H9 (cell line): ENCODE results near the gene TENM4. TPM values are rescaled to one million over a fixed set of nuclear protein-coding genes. Genes with fewer than 3 reads are reported as not detected.

Source experiments
- DNase-seq: peaks from one replicate; pipeline ENCODE4 v3.0.0-alpha.2; 2017
- H2AFZ ChIP-seq: one replicate; pipeline ENCODE4 v1.6.1; 2013; ENCODE audit warnings: mild to moderate bottlenecking, low read length, control low read depth, moderate library complexity
- H2AK5ac ChIP-seq: 2 replicates; pipeline ENCODE4 v1.6.1; 2013; ENCODE audit warnings: low read length, control low read depth, mixed read lengths; ENCODE audit not compliant: insufficient read length
- H2BK120ac ChIP-seq: one replicate; pipeline ENCODE4 v1.6.1; 2013; ENCODE audit warnings: low read depth, mild to moderate bottlenecking, low read length, control low read depth, inconsistent platforms; ENCODE audit not compliant: poor library complexity, severe bottlenecking
- H2BK12ac ChIP-seq: 2 replicates; pipeline ENCODE4 v1.6.1; 2013; ENCODE audit warnings: low read length, control low read depth, mixed read lengths, low read depth; ENCODE audit not compliant: insufficient read length
- H2BK15ac ChIP-seq: 2 replicates; pipeline ENCODE4 v1.6.1; 2013; ENCODE audit warnings: low read depth, low read length, control low read depth
- H2BK20ac ChIP-seq: one replicate; pipeline ENCODE4 v1.6.1; 2013; ENCODE audit warnings: low read depth, mild to moderate bottlenecking, low read length, control low read depth, inconsistent platforms; ENCODE audit not compliant: poor library complexity, severe bottlenecking
- H2BK5ac ChIP-seq: 2 replicates; pipeline ENCODE4 v1.6.1; 2013; ENCODE audit warnings: low read length, control low read depth, mixed read lengths; ENCODE audit not compliant: insufficient read length
- H3K14ac ChIP-seq: 2 replicates; pipeline ENCODE4 v1.6.1; 2013; ENCODE audit warnings: low read length, control low read depth; ENCODE audit not compliant: insufficient read depth
- H3K18ac ChIP-seq: 2 replicates; pipeline ENCODE4 v1.6.1; 2013; ENCODE audit warnings: low read depth, mild to moderate bottlenecking, mixed read lengths, low read length, control low read depth; ENCODE audit not compliant: insufficient read length
- H3K23ac ChIP-seq: 2 replicates; pipeline ENCODE4 v1.6.1; 2013; ENCODE audit warnings: low read length, control low read depth, mixed read lengths, low read depth; ENCODE audit not compliant: insufficient read length
- H3K23me2 ChIP-seq: 2 replicates; pipeline ENCODE4 v1.6.1; 2013; ENCODE audit warnings: low read depth, mild to moderate bottlenecking, mixed read lengths, low read length, control low read depth; ENCODE audit not compliant: insufficient read length, poor library complexity, severe bottlenecking
- H3K27ac ChIP-seq: 2 replicates; pipeline ENCODE4 v1.5.1; 2013; ENCODE audit warnings: low read length, control low read depth, mixed read lengths, low read depth; ENCODE audit not compliant: insufficient read length
- H3K27me3 ChIP-seq: 2 replicates; pipeline ENCODE4 v1.6.1; 2013; ENCODE audit warnings: low read length, control low read depth, inconsistent platforms; ENCODE audit not compliant: insufficient read depth
- H3K4ac ChIP-seq: 2 replicates; pipeline ENCODE4 v1.6.1; 2013; ENCODE audit warnings: low read depth, mild to moderate bottlenecking, control low read depth, inconsistent platforms, low read length, moderate library complexity
- H3K4me1 ChIP-seq: 2 replicates; pipeline ENCODE4 v1.6.1; 2013; ENCODE audit warnings: low read length, control low read depth, inconsistent platforms; ENCODE audit not compliant: insufficient read depth
- H3K4me2 ChIP-seq: 2 replicates; pipeline ENCODE4 v1.6.1; 2013; ENCODE audit warnings: low read length, control low read depth, mixed read lengths; ENCODE audit not compliant: insufficient read length, insufficient read depth
- H3K56ac ChIP-seq: 2 replicates; pipeline ENCODE4 v1.6.1; 2013; ENCODE audit warnings: low read depth, mild to moderate bottlenecking, mixed read lengths, low read length, control low read depth; ENCODE audit not compliant: insufficient read length
- H3K79me1 ChIP-seq: 2 replicates; pipeline ENCODE4 v1.6.1; 2013; ENCODE audit warnings: low read depth, mild to moderate bottlenecking, moderate library complexity, low read length, control low read depth, inconsistent platforms; ENCODE audit not compliant: insufficient read depth, poor library complexity, severe bottlenecking
- H3K79me2 ChIP-seq: 2 replicates; pipeline ENCODE4 v1.6.1; 2013; ENCODE audit warnings: low read length, control low read depth, inconsistent platforms; ENCODE audit not compliant: insufficient read depth
- H3K9ac ChIP-seq: 2 replicates; pipeline ENCODE4 v1.6.1; 2013; ENCODE audit warnings: low read length, control low read depth, mixed read lengths; ENCODE audit not compliant: insufficient read length; ENCODE audit errors: extremely low read depth
- H3K9me3 ChIP-seq: one replicate; pipeline ENCODE4 v1.6.1; 2013; ENCODE audit warnings: low read depth, low read length, inconsistent platforms; ENCODE audit not compliant: control insufficient read depth
- H3T11ph ChIP-seq: one replicate; pipeline ENCODE4 v1.6.1; 2013; ENCODE audit warnings: mild to moderate bottlenecking, low read length, control low read depth, inconsistent platforms
- H4K20me1 ChIP-seq: one replicate; pipeline ENCODE4 v1.6.1; 2013; ENCODE audit not compliant: control insufficient read depth, insufficient read length, insufficient read depth
- H4K5ac ChIP-seq: 2 replicates; pipeline ENCODE4 v1.6.1; 2013; ENCODE audit warnings: low read depth, mild to moderate bottlenecking, mixed read lengths, low read length, control low read depth; ENCODE audit not compliant: insufficient read length
- H4K8ac ChIP-seq: replicated peaks from 2 replicates; pipeline ENCODE4 v1.6.1; 2013; ENCODE audit warnings: low read length, control low read depth, mixed read lengths, low read depth; ENCODE audit not compliant: insufficient read length
- H4K91ac ChIP-seq: 2 replicates; pipeline ENCODE4 v1.6.1; 2013; ENCODE audit warnings: low read depth, mild to moderate bottlenecking, moderate library complexity, mixed read lengths, low read length, control low read depth; ENCODE audit not compliant: insufficient read length
- H3K27ac Mint-ChIP-seq, 3 experiments: 2 replicates in 2 of 3; 3 replicates in 1 of 3; pipeline ENCODE4 v1.8.0; 2020 to 2021; ENCODE audit warnings: mixed read lengths in 3 of 3, mild to moderate bottlenecking in 1 of 3, moderate library complexity in 1 of 3
- H3K27me3 Mint-ChIP-seq: 2 replicates; pipeline ENCODE4 v1.8.0; 2021; ENCODE audit warnings: low read depth, mild to moderate bottlenecking, moderate library complexity, mixed read lengths
- H3K36me3 Mint-ChIP-seq, 3 experiments: 2 replicates in 2 of 3; 3 replicates in 1 of 3; pipeline ENCODE4 v1.8.0; 2020 to 2021; ENCODE audit warnings: low read depth in 3 of 3, mixed read lengths in 3 of 3; ENCODE audit not compliant: insufficient read depth in 1 of 3
- H3K4me1 Mint-ChIP-seq, 2 experiments: 2 replicates each; pipeline ENCODE4 v1.8.0; 2020; ENCODE audit warnings: mixed read lengths in 2 of 2
- H3K4me3 Mint-ChIP-seq, 2 experiments: 2 replicates in 1 of 2; 3 replicates in 1 of 2; pipeline ENCODE4 v1.8.0; 2020 to 2021; ENCODE audit warnings: mild to moderate bottlenecking in 2 of 2, mixed read lengths in 2 of 2, moderate library complexity in 1 of 2
- H3K9me3 Mint-ChIP-seq, 2 experiments: 2 replicates in 1 of 2; 3 replicates in 1 of 2; pipeline ENCODE4 v1.8.0; 2020; ENCODE audit warnings: mild to moderate bottlenecking in 2 of 2, mixed read lengths in 2 of 2, moderate library complexity in 1 of 2
- WGBS: extraction: QIAGEN DNeasy Blood & Tissue Kit; methylation state at CpG from one replicate; pipeline ENCODE4 v1.1.7; 2013; ENCODE audit warnings: missing lambda C conversion rate, low lambda C conversion rate, mixed read lengths; ENCODE audit not compliant: insufficient read length; ENCODE audit errors: extremely low coverage; 5-methylcytosine and 5-hydroxymethylcytosine counted together
- total RNA-seq: library from RNA; stranded (reverse); gene quantifications from 2 replicates; pipeline ENCODE4 v1.2.1, GENCODE V29; 2021
- TF ChIP-seq, protein P1 (sequence below): fragments of 200-600 bp; sonication (generic); conservative IDR thresholded peaks from 3 replicates; pipeline ENCODE4 v1.8.0; 2021; ENCODE audit warnings: antibody characterized with exemption, mild to moderate bottlenecking

TENM4 gene
- total RNA-seq, 1 experiment from 2014 or later, result 4.6 TPM

DNA sequence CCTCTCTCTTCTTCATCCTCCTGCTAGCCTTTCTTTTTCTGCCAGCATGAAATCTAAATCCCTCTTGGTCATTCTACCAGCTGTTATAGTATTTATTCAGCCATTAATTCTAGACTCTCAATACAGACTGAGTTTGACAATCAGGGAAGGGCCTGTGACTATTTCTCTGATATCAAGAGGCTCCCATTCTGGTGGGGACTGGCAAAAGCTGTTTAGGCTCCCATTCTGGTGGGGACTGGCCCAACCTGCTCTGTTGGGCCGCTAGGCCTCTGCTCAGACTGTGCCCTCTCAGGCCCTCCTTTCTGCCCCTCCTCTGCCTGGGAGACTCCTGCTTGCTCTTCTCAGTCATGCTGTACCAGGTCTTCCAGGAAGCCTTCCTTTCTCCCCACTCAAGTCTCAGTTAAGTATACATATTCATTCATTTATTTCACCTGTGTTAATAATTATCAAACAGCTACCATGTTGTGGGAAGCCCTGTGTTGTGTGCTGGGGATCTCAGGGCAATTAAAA lies 542.5 kb downstream of the TENM4 start:
- Histone ChIP-seq H4K20me1 (no peaks in the 10 kb centered on the region), H3K4me2 (no peak overlapping the region), H4K91ac (no peak overlapping the region), H3K27me3 (no peaks in the 10 kb centered on the region), H2AK5ac (no peak overlapping the region), H3K23me2 (no peaks in the 10 kb centered on the region), H2AFZ (no peak overlapping the region), H3K23ac (no peak overlapping the region), H3K9ac (no peak overlapping the region), H3K27ac (no peak overlapping the region), H3K14ac (no peak overlapping the region), H2BK120ac (no peak overlapping the region), H3K79me1 (no peaks in the 10 kb centered on the region), H2BK5ac (no peak overlapping the region), H3T11ph (no peak overlapping the region), H3K9me3 (no peaks in the 10 kb centered on the region), H4K5ac (no peak overlapping the region), H3K79me2 (no peaks in the 10 kb centered on the region), H3K4me1 (no peaks in the 10 kb centered on the region), H2BK12ac (no peak overlapping the region), H2BK20ac (no peak overlapping the region), H4K8ac (no peak overlapping the region), H3K18ac (no peak overlapping the region), H3K56ac (no peak overlapping the region), H3K4ac (no peak overlapping the region), H2BK15ac (no peak overlapping the region)
- no CpG with 5 or more reads among the region's 1 CpG for WGBS
- TF ChIP-seq, protein P1, sequence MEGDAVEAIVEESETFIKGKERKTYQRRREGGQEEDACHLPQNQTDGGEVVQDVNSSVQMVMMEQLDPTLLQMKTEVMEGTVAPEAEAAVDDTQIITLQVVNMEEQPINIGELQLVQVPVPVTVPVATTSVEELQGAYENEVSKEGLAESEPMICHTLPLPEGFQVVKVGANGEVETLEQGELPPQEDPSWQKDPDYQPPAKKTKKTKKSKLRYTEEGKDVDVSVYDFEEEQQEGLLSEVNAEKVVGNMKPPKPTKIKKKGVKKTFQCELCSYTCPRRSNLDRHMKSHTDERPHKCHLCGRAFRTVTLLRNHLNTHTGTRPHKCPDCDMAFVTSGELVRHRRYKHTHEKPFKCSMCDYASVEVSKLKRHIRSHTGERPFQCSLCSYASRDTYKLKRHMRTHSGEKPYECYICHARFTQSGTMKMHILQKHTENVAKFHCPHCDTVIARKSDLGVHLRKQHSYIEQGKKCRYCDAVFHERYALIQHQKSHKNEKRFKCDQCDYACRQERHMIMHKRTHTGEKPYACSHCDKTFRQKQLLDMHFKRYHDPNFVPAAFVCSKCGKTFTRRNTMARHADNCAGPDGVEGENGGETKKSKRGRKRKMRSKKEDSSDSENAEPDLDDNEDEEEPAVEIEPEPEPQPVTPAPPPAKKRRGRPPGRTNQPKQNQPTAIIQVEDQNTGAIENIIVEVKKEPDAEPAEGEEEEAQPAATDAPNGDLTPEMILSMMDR, result no peak
- H3K27ac Mint-ChIP-seq, result no peak overlapping the region; a peak in 1 of 7 replicates
- no peaks in the 10 kb centered on the region for H3K36me3 Mint-ChIP-seq
- H3K9me3 Mint-ChIP-seq, result no peaks in the 10 kb centered on the region
- DNase-seq, result no peak
- no peaks in the 10 kb centered on the region; the same call in none of the 2 replicates for H3K27me3 Mint-ChIP-seq
- no peak overlapping the region for H3K4me3 Mint-ChIP-seq
- peaks cover 0 to 5% of the 10 kb centered on the region in 2 experiments; a peak in 1 of 4 replicates for H3K4me1 Mint-ChIP-seq
